ENCODE data around the gene TIMP2. TPM values are rescaled to one million over a fixed set of nuclear protein-coding genes. Genes with fewer than 3 reads are reported as not detected.
A peak's percentile ranks its signal among the peaks of the same experiment; 100 is the strongest.

TIMP2 gene
- total and polyA plus RNA-seq, 2 of the 8 experiments (the other 6 are each of a cell fraction or from before 2014, with no cell fraction given) = 18.2 to 43.3 TPM

GRCh38 chr17:78878261-78878660, 46.9 kb downstream of the TIMP2 start:
- DNase-seq (ENCODE audit: low read depth in 1 of 2, low spot score in 2 of 2) (no peak), FAIRE-seq (no peak)
- H2BK15ac ChIP-seq (ENCODE audit: low read length) = no peak overlapping the region
- no peak overlapping the region for H3K14ac ChIP-seq (ENCODE audit: insufficient read length)
- no peak overlapping the region; the same call in 1 of the 2 replicates for H4K8ac ChIP-seq (ENCODE audit: extremely low read depth, insufficient read depth, low read length)
- H3K27ac ChIP-seq (ENCODE audit: low read depth, low read length) = no peak overlapping the region
- no peak overlapping the region for H3K9ac ChIP-seq (replicated peaks in 1 of 4; ENCODE audit: extremely low read depth in 1 of 4, low read depth in 3 of 4, low read length in 3 of 4)
- H4K5ac ChIP-seq (ENCODE audit: insufficient read length, low read depth, low read length) = no peak overlapping the region
- CTCF ChIA-PET (ENCODE audit: partially characterized antibody) = interaction anchor here (0.6 to 6.3 kb wide), 5 partner anchors 18 to 169 kb away, joined by 3 to 30 read pairs (median 3); no protein-coding TSS in a partner anchor
- H3K4ac ChIP-seq (replicated peaks; ENCODE audit: insufficient read length, low read depth, low read length) = no peak overlapping the region
- H3K36me3 ChIP-seq (ENCODE audit: control insufficient read depth in 2 of 4, insufficient read depth in 4 of 4, low read length in 3 of 4) = peaks cover 0 to 2% (median 0%) of the 10 kb centered on the region in 4 experiments; a peak in 2 of 8 replicates
- H2AK5ac ChIP-seq (ENCODE audit: low read depth, low read length) = 0 out of 2 replicates have a peak overlapping the region, but pooled peaks have one; percentile 75
- 92% methylated on average over 15 of the region's 15 CpGs; no CpG with 5 or more reads in 1 of the 2 experiments for WGBS, 2 experiments (ENCODE audit: extremely low coverage in 1 of 2, insufficient coverage in 1 of 2, insufficient read length in 1 of 2, insufficient replicate concordance in 2 of 2, low coverage in 1 of 2, low lambda C conversion rate in 2 of 2, missing lambda C conversion rate in 1 of 2)
- peaks cover 0 to 11% of the 10 kb centered on the region in 2 experiments; a peak in 1 of 4 replicates for H3K79me2 ChIP-seq (ENCODE audit: control insufficient read depth in 1 of 2, insufficient read depth in 2 of 2, low read length in 2 of 2)
- H2AFZ ChIP-seq (ENCODE audit: low read length) = no peak overlapping the region
- H2BK20ac ChIP-seq (ENCODE audit: low read length) = no peak overlapping the region
- H3K18ac ChIP-seq (ENCODE audit: extremely low read depth, low read length) = no peak overlapping the region; the same call in 1 of the 2 replicates
- H3K9me3 ChIP-seq (ENCODE audit: insufficient read depth in 2 of 2, low read depth in 1 of 2, low read length in 1 of 2) = no peaks in the 10 kb centered on the region
- H3K4me2 ChIP-seq (ENCODE audit: insufficient read depth in 1 of 2, low read depth in 2 of 2, low read length in 2 of 2) = no peak overlapping the region
- no peaks in the 10 kb centered on the region for H3K23me2 ChIP-seq (ENCODE audit: low read depth, low read length)
- peaks cover 0 to 16% (median 8%) of the 10 kb centered on the region in 4 experiments; a peak in 5 of 7 replicates for H3K4me1 ChIP-seq (replicated peaks in 1 of 4; ENCODE audit: control insufficient read depth in 3 of 4, insufficient read depth in 4 of 4, low read length in 3 of 4)
- no peak overlapping the region for H3K56ac ChIP-seq (replicated peaks; ENCODE audit: insufficient read length, low read depth, low read length)
- H2BK120ac ChIP-seq (replicated peaks; ENCODE audit: low read depth, low read length) = no peak overlapping the region
- TF ChIP-seq SIX5 (IDR thresholded peaks at IDR 0.05; ENCODE audit: low read depth, low read length) = no peak
- no peak for TF ChIP-seq RXRA (IDR thresholded peaks at IDR 0.05; ENCODE audit: insufficient read depth, low read depth, low read length)
- TF ChIP-seq POU5F1 (IDR thresholded peaks at IDR 0.05; ENCODE audit: low read depth, low read length) = no peak
- no peak for TF ChIP-seq POLR2AphosphoS5 (IDR thresholded peaks at IDR 0.05; ENCODE audit: low read depth, low read length)
- TF ChIP-seq HDAC6 (IDR thresholded peaks at IDR 0.05; ENCODE audit: low read depth, low read length) = no peak
- TF ChIP-seq CHD2 (IDR thresholded peaks at IDR 0.05; ENCODE audit: low read length) = no peak
- no peak for TF ChIP-seq BCL11A (IDR thresholded peaks at IDR 0.05; ENCODE audit: low read depth in 2 of 2, low read length in 2 of 2)
- no peak for TF ChIP-seq NRF1 (IDR thresholded peaks at IDR 0.05; ENCODE audit: low read depth, low read length)
- no peak for TF ChIP-seq JUN (IDR thresholded peaks at IDR 0.05; ENCODE audit: low read depth, low read length)
- no peak for TF ChIP-seq E2F6 (IDR thresholded peaks at IDR 0.05)
- H3K4me3 ChIP-seq (ENCODE audit: extremely low read depth in 1 of 4, insufficient read depth in 2 of 4, low read depth in 3 of 4, low read length in 4 of 4) = no peak overlapping the region
- POLR2A ChIA-PET (ENCODE audit: partially characterized antibody) = interaction anchor here (0.6 to 1.4 kb wide), 2 partner anchors 9 to 22 kb away, joined by 3 to 4 read pairs; no protein-coding TSS in a partner anchor
- no peak overlapping the region for H4K91ac ChIP-seq (replicated peaks; ENCODE audit: insufficient read length, low read length)
- no peaks in the 10 kb centered on the region for H3K27me3 ChIP-seq (replicated peaks in 1 of 4; ENCODE audit: control insufficient read depth in 3 of 4, extremely low read depth in 1 of 4, insufficient read depth in 3 of 4, low read length in 3 of 4)
- H3K79me1 ChIP-seq (ENCODE audit: low read depth, low read length) = no peaks in the 10 kb centered on the region; the same call in 1 of the 2 replicates
- no peak overlapping the region for H2BK12ac ChIP-seq (ENCODE audit: low read depth, low read length)
- no peak overlapping the region for H3K23ac ChIP-seq (ENCODE audit: insufficient read length)
- H2BK5ac ChIP-seq (ENCODE audit: low read depth, low read length) = no peak overlapping the region
- H4K20me1 ChIP-seq (replicated peaks in 1 of 2; ENCODE audit: control insufficient read depth in 1 of 2, insufficient read depth in 2 of 2, low read length in 2 of 2) = peaks cover 2 to 8% of the 10 kb centered on the region in 2 experiments

Data from H1 (cell line).